GM12892 (cell line): Measurements from ENCODE around the gene TOM1.

Experiments used
- DNase-seq: peaks from one replicate; pipeline ENCODE4 v3.0.0; 2011; ENCODE audit not compliant: insufficient read length
- FAIRE-seq: peaks from 2 replicates; lab custom pipeline; 2011; peaks lifted over from hg19 to GRCh38; lab: Jason Lieb, UNC
- POLR2A ChIP-seq: IDR thresholded peaks from 2 replicates; pipeline ENCODE4 v1.6.1; 2011; ENCODE audit warnings: low read depth, low read length, control low read depth
- POLR2AphosphoS5 ChIP-seq: IDR thresholded peaks from 2 replicates; pipeline ENCODE4 v1.6.1; 2011; ENCODE audit warnings: low read depth, low read length, control low read depth
- TAF1 ChIP-seq: IDR thresholded peaks from 2 replicates; pipeline ENCODE4 v1.6.1; 2011; ENCODE audit warnings: low read depth, mild to moderate bottlenecking, control low read depth, low read length, borderline replicate concordance

TOM1 gene

GRCh38 chr22:35342390-35342789 lies 42.7 kb downstream of the TOM1 start:
- no peak for TF ChIP-seq POLR2AphosphoS5
- no peak for TF ChIP-seq POLR2A
- no peak for TF ChIP-seq TAF1
- no peak for FAIRE-seq
- DNase-seq = no peak

GRCh38 chr22:35343664-35344550 lies 44.2 kb downstream of the TOM1 start:
- DNase-seq (no peak), FAIRE-seq (no peak)
- no peak for TF ChIP-seq TAF1
- TF ChIP-seq POLR2A = no peak
- TF ChIP-seq POLR2AphosphoS5 = no peak

- DNase-seq (no peak), FAIRE-seq (peak; percentile 21)
- TF ChIP-seq TAF1 = no peak
- no peak for TF ChIP-seq POLR2A
Measured at GRCh38 chr22:35344956-35345690, 45.4 kb downstream of the TOM1 start.

GRCh38 chr22:35345808-35346505 lies 46.3 kb downstream of the TOM1 start:
- no peak for TF ChIP-seq POLR2AphosphoS5
- TF ChIP-seq TAF1 = no peak
- TF ChIP-seq POLR2A = no peak
- DNase-seq (no peak), FAIRE-seq (no peak)

GRCh38 chr22:35346596-35347220 lies 47.0 kb downstream of the TOM1 start:
- no peak for DNase-seq
- FAIRE-seq = no peak
- TF ChIP-seq POLR2A = no peak
- no peak for TF ChIP-seq TAF1
- no peak for TF ChIP-seq POLR2AphosphoS5

- FAIRE-seq (no peak), DNase-seq (no peak)
- TF ChIP-seq POLR2A = no peak
- no peak for TF ChIP-seq TAF1
- TF ChIP-seq POLR2AphosphoS5 = no peak
Measured at GRCh38 chr22:35347462-35347861, 47.8 kb downstream of the TOM1 start.

DNA sequence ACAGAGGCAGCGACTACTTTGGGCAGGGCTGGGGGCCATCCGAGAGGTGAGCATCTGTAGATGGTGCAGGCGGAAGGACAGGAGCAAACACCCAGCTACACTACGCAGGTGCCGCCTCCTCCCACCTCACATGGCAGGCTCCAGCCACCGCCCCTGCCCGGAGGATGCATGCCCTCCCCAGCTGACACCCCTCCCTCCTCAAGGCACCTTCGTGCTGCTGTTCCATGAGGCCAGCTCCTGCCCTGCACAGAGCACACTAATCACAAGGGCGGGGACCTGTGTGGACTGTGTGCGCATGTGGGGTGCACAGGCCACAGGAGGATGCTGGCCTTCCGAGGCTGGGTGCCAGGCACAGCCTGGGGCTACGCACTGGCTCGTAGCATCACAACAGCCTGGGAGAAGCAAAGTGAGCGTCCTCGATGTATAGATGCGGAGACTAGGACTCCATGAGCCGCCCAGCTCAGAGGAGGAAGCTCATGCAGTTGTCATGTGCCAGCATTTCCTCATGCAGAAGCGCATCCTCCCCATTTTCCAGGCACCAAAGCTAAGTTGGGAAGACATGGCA lies 48.4 kb downstream of the TOM1 start:
- FAIRE-seq = no peak
- TF ChIP-seq TAF1 (no peak), POLR2AphosphoS5 (no peak; the same call in 1 of the 2 replicates), POLR2A (no peak)
- DNase-seq = no peak

- TF ChIP-seq TAF1 (no peak), POLR2AphosphoS5 (no peak), POLR2A (no peak)
- DNase-seq (no peak), FAIRE-seq (no peak)
Measured at GRCh38 chr22:35348703-35349102, 49.0 kb downstream of the TOM1 start.

DNA sequence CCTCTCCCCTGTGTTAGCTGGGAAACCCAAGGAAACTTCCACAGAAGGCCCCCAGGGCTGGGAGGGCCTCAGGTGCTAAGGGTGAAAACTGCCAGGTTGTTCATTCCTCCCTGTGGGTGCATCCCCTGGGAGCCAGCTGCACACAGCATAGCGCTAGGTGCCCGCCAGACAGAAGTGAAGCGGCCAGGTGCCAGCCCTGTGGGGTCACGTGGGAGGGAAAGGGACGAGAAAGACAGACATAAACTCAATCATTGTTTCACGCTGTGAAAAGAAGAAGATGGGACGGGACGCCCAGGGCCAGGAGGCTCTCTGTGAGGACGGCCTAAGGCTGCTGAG lies 49.6 kb downstream of the TOM1 start:
- TF ChIP-seq POLR2A (no peak), TAF1 (no peak), POLR2AphosphoS5 (no peak)
- DNase-seq (no peak), FAIRE-seq (no peak)

DNA sequence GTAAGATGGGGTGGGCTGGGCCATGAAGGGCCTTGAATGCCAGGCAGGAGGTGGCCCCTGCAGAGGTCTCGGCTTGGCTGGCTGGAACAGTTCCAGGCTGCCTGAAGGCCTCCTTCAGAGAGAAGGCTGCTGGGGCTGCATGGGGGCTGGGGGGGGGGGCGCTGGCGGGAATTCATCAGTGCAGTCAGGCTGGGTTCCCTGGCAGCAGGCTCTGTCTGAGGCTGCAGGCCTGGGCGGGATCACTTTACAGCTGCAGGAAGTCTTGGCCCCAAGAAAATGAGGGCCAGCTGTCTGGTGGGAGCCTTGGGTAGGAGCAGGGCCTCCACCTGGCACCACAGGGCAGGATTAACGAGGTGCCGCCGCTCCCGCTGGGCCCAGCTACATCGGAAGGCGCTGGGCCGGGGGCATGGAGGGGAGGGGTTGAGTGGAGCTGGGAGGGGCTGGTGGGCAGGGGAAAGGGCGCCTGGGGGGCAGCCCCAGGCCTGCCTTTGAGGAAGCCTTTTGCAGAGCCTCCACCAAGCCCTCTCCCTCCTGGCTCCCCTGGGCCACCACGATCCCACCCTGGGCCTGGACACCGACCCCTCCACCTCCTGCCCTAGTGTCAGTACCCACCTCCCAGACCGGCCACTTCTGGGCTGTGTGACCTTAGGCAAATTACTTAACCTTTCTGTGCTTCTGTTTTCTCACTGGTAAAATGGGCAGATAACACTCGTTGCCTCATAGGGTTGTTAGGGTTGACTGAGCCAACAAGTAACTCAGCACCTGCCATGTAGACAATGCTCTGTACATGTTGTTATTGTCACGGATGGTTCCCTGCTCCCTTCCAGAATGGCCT lies 50.2 kb downstream of the TOM1 start:
- DNase-seq = no peak

More for the DNA sequence above, 50.2 kb downstream of the TOM1 start:
- no peak for FAIRE-seq
- no peak for TF ChIP-seq POLR2AphosphoS5
- TF ChIP-seq TAF1 = no peak
- no peak for TF ChIP-seq POLR2A
